Ammon's horn (tissue), 1 donor: Measurements from ENCODE around the gene TMEM150A.
"Not testable (repeated sequence)": the region's sequence is repeated elsewhere in the genome, so short reads cannot be mapped to it uniquely, and the experiment has no call there.

Source experiments
- DNase-seq: peaks from one replicate; pipeline ENCODE4 v3.0.0-alpha.2; 2016; ENCODE audit warnings: low spot score

TMEM150A gene

GRCh38 chr2:85611705-85612587 is 9.4 kb upstream of the TMEM150A start, which contains the start of gene C2orf68:
TSS of gene C2orf68 (minus strand) at chr2:85612066. CDS start at chr2:85611984, 82 bp downstream.
- peak; percentile 88 for DNase-seq

- no peak for DNase-seq
Observed at GRCh38 chr2:85611217-85611704, 8.8 kb upstream of the TMEM150A start.

- no peak for DNase-seq
Observed at GRCh38 chr2:85607268-85608215, 5.0 kb upstream of the TMEM150A start.

GRCh38 chr2:85606116-85606455 is 3.6 kb upstream of the TMEM150A start:
- no peak for DNase-seq

GRCh38 chr2:85605406-85606115 is 3.1 kb upstream of the TMEM150A start:
- no peak for DNase-seq

GRCh38 chr2:85604568-85605339 is 2.3 kb upstream of the TMEM150A start:
- DNase-seq: no peak

- not testable (repeated sequence) for DNase-seq
Observed at GRCh38 chr2:85604133-85604444, 1.6 kb upstream of the TMEM150A start.

GRCh38 chr2:85601771-85602475 is 575 bp downstream of the TMEM150A start:
- DNase-seq: peak; percentile 74

- no peak for DNase-seq
Observed at GRCh38 chr2:85600951-85601770, 1.3 kb downstream of the TMEM150A start.

- DNase-seq: no peak
Observed at GRCh38 chr2:85600235-85600575, 2.3 kb downstream of the TMEM150A start.

GRCh38 chr2:85599468-85600234 is 2.8 kb downstream of the TMEM150A start:
- DNase-seq: no peak

- DNase-seq: no peak
Observed at GRCh38 chr2:85598594-85599340, 3.7 kb downstream of the TMEM150A start.

- no peak for DNase-seq
Observed at GRCh38 chr2:85597241-85597640, 5.3 kb downstream of the TMEM150A start.

GRCh38 chr2:85596486-85597143 is 5.9 kb downstream of the TMEM150A start:
- DNase-seq: no peak

GRCh38 chr2:85596026-85596333 is 6.5 kb downstream of the TMEM150A start:
- DNase-seq: no peak

- peak; percentile 99 for DNase-seq
Observed at GRCh38 chr2:85595301-85596025, 7.0 kb downstream of the TMEM150A start, which contains the start of gene RNF181. TSS of gene RNF181 (plus strand) at chr2:85595745. CDS start at chr2:85595764, 19 bp downstream.

GRCh38 chr2:85594715-85595300 is 7.7 kb downstream of the TMEM150A start:
- no peak for DNase-seq
